Measurements from ENCODE around the gene ABCC8.
A peak's percentile ranks its signal among the peaks of the same experiment; 100 is the strongest.

Gene ABCC8

GRCh38 chr11:17383461-17383860, 93.2 kb downstream of the ABCC8 start:
- DNase-seq = no peak

DNA sequence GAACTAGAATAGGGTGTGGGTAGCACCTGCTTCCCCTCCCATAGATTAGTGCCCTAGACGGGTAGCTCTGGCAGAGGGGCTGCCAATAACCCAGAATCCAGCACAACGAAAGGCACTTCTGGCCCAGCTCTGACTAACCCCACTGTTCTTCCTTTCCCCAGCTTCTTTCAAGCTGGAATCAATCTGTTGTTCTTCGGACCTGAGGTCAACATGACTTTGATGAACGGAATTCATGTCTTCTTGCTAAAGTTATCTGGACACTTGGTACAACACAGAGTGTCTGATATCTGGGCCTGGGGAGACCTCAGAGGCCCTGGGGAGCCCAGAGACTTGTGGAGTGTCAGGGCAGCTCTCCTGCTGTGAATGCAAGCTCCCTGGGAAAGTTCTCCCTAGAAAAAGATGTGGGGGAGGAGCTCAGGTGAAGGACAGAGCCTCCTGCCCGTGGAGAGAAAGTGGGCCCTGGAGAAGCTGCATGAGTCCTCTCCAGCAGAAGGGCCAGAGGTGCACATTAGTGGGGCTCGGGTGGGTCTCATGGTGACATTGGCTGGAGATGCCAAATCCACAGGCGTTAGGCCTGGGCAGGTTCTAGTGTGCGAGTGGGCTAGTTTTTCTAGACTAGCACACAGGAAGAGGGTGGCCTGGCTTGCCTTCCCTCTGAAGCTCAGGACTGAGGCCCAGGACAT, 94.5 kb downstream of the ABCC8 start:
- DNase-seq = no peak

DNA sequence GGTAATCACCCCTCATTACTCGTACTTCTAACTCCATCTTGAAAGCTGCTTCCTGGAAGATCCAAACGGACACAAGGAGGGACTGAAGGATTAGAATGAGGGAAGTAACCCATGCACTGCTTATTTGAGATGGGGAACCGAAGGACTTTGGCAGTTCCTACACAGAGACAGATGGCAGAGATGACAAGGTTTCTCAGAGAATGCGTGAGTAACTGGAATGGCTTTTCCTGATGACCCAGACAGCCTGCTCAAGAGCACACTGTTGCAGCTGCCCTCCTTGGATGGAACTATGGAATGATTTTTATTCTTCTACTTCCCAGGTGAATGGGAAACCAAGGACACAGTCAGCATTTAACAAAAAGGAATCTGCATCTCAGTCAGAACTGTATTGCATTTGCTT, 95.5 kb downstream of the ABCC8 start:
- no peak for DNase-seq

DNA sequence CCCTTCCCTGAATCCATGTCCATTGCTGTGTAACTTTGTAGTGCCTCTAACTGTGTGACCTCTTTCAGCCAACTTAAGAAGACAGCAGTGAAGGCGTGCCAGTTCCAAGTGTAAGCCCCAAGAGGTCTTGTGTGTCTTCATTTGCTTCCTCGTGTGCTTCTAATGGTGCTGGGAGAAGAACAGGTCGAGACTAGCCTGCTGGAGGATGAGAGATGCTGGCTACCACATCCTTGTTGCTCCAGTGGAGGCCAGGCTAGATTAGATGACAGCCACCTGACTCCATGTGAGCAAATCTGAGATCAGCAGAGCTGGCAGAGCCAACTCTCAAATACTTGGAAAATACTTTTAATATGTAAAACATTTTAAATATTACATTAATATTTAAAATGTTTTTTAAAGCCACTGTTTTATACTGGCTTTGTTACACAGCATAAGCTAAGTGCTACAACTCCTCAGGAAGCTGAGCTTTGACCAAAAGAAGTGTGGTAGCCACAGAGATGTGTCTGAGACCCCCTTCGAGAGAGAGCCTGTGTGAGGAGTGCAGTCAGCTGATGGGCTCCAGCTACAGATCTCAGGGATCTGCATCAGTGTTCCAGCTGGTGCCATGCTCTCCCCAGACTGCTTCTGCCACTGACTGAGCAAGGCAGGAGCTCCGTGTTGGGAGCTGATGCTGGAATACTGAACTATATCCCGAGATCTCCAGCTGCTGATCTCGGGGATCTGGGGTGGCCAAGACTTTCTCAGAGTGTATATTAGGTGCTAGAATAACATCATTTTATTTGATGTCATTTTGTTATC, 97.1 kb downstream of the ABCC8 start:
- no peak for DNase-seq

DNA sequence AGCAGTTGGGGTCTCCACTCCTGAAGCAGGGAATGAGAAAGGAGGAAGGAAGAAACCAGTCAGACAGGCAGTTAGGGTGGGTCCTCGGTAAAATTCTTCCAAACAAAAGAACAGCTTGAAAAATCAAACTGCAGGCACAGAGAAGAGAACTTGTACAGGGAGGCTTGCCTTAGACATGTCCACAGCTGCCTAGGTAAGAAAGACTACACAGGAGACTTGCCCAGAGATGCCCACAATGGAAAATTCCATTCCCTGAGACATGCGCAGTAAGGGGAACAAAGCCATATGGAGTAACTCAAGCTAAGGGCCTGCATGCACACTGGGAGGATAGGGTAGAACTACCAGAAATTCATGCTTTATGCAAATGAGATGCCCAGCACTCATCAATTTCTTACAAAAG, 98.0 kb downstream of the ABCC8 start:
- DNase-seq = no peak

GRCh38 chr11:17376493-17376892, 100.2 kb downstream of the ABCC8 start:
- DNase-seq = no peak

DNA sequence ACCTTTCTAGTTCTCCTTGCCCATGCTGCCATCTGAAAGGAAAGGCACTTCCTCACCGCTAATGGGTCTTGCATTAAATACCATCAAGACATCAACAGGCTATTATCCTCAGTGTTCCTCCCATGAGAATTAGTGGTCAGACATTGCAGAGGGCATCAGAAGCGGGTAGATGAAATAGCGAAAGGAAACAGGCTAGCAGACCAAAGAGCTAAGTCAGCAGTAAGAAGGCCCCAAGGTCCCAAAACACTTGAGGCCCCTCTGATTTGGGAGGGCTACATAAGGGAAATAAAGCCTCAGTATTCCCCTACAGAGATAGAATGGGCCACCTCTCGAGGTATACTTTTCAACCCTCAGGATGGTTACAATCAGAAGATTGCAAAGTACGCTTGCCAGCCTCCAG, 101.1 kb downstream of the ABCC8 start:
- no peak for DNase-seq

- no peak for DNase-seq
Measured at GRCh38 chr11:17371614-17372013, 105.0 kb downstream of the ABCC8 start.

DNA sequence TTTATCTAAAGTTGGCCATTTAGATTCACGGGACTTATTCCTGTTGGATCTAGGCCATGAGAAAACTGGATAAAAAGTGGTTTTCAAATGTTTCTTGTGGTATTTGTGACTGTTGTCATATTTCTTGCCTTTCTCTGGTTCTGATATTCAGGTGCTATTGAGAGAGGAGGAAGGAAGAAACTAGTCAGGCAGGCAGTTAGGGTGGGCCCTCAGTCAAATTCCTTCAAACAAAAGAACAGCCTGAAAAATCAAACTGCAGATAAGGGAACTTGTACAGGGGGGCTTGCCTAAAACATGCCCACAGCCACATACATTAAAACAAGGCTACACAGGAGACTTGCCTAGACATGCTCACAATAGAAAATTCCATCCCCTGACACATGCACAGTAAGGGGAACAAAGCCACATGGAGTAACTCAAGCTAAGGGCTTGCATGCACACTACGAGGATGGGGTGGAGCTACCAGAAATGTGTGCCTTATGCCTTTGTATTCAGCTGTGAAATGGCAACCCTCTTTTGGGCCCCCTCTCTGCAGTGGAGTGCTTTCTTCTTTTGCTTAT, 106.9 kb downstream of the ABCC8 start:
- DNase-seq = no peak

- DNase-seq = no peak
Measured at GRCh38 chr11:17369094-17369493, 107.6 kb downstream of the ABCC8 start.

DNA sequence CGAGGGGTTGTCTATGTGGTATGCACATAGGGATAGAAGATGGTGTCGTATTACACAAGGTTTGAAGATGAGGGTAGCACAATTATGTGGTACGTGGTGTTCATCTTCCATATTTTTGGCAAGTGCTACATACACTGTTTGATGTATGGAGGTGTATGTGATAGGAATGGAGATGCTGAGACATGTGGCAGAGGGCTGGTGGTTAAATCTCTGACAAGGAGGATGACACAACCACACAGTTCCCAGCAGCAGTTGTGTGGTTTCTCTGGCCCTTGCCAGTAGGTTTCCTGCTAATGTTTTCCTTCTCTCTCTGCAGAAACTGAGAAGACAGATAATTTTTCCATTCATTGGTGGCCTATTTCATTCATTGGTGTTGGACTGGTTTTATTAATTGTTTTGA, 108.1 kb downstream of the ABCC8 start:
- DNase-seq = no peak

DNA sequence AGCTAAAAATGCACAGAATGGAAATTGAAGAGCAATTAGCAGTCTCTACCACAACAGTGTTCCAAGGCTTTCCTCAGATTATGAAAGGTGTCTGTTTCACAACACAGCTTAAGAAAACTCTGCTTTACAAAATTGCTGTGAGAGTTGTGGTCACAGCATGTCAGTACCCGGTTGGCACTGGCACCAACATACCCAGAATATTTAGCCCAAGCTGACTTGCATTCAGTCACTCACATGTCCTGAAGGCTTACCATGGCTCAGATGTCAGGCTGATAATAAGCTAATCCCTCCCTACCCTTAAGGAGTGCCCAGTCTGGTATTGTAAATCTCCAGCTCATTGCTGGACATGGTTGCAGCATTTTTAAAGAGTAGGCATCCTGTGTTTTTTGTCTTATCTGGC, 110.2 kb downstream of the ABCC8 start:
- DNase-seq = no peak

- peak; percentile 64 for DNase-seq
Measured at GRCh38 chr11:17354601-17354991, 122.0 kb downstream of the ABCC8 start.

DNA sequence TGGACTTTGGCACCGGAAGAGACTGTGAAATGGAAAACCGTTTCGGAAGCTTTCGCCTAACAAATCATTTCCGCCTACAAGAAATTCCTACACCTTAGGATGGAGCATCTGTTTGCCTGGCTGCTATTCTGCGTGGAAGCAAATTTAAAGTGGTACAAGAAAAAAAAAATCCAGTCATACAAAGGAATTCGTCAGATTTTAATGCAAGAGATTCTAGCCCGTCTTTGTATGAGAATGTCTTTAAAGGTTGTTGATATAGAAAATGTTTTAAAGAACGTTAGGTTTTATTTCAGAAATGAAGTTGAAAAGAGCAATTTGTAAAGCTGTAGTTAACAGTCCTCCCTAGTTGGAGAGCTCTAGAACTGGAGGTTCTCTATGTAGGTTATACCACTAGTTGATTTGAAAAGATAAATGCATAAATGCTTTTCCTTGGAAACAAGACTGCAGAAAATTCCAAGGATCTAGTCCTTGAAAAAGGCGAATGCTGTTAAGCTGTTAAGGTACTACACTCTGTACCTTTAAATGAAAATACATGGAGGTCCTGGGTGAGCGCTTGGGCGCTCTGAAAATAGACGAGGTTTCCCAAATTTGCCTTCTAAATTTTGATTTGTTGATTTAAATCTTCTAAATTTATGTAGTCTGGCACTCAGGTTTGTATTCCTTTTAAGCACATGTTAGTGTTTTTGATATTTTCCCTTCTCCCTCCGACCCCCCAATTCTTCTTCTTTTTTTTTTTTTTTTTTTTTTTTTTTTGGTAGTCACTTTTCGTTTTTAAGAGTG, 122.6 kb downstream of the ABCC8 start:
- DNase-seq = no peak

GRCh38 chr11:17352950-17353820, 123.5 kb downstream of the ABCC8 start:
- peak; percentile 44 for DNase-seq

DNA sequence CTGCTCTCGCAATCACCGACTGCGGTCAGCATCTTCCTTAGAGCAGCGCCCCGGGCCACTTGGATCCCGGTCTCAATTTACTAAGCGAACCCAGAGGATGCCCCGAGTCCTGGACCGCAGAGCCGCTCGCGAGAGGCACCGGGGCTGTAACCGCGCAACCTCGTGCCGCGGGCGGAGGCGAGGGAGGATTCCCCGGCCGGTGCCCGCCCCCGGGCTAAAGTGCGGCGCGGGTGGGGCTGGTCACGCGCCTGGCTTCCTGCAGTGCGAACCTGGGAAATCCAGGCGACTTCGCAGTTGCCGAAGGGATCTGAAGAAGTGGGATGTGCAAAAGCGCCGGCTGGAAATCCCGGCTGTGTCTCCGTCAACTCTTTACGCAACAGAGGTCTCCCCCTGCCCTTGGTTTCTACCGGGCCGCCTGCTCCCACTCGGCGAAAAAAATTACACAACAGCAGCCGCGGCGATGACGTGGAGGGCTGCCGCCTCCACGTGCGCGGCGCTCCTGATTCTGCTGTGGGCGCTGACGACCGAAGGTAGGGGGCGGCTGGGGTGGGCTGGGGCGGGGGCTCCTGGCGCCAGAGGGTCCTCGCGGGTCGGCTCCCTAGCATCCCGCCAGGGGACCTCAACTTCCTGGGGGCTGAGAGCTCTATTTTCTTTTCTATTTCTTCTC, 125.0 kb downstream of the ABCC8 start, which contains the start of gene NCR3LG1:
NCR3LG1 (plus strand) TSS at position 291 of the 667 bp plus-strand sequence; CDS start at position 461, 170 bp downstream.
- DNase-seq = peak; percentile 68

DNA sequence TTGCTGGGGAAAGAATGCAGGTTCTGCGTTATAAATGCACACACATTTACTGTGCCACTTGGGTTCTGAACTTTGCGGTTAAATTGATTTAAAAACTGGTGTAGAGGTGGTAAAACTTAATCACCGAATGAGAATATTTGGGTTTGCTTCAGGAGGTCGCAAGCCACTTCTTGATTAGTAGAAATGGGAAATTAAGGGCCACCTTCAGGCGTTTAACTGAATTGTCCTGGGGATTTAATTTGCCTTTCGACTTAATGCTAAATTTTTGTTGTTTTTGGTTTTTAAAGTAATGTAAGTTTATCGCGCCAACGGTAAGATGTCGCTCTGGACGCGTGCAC, 125.5 kb downstream of the ABCC8 start:
- no peak for DNase-seq

GRCh38 chr11:17350455-17351171, 126.0 kb downstream of the ABCC8 start:
- no peak for DNase-seq

DNA sequence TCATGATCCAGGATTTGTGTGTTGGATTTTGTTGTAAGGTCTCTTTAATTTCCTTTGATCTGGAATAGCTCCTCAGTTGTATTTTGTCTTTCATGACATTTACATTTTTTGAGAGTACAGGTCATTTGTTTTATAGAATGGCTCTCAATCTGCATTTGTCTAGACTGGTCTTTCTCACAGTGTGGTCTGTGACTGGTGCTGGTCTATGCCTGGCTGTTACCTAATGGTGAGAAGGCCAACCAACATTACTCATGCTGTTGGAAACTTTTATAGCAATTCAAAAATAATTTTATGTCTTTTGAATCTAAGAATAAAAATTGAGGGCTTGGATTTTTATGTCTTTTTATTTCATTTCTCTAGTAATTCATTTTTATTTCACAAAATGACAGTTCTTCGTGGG, 129.0 kb downstream of the ABCC8 start:
- DNase-seq = no peak

DNA sequence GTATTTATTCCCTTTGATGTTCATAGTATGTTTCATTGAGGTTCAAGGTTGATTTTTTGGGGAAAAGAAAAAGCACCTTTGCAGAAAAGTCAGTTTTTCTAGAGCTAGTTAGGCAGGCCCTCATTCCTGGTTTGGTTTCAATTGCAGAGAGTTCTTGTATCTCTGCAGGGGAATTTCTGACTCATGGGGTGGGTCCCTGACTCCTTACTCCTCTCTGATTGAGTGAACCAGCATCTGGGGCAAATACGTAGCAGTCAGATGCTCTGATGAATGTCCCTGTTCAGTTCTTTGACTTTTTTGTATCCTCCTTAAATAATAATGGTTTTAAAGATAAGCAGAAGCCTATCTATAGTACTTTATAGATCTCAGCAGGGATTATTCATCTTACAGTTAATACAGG, 132.7 kb downstream of the ABCC8 start:
- DNase-seq = no peak

GRCh38 chr11:17343257-17343656, 133.4 kb downstream of the ABCC8 start:
- DNase-seq = no peak
